Measurements from ENCODE around the gene ST8SIA5. TPM values are rescaled to one million over a fixed set of nuclear protein-coding genes. Genes with fewer than 3 reads are reported as not detected.

The ST8SIA5 gene
- total and polyA plus RNA-seq, 2 of the 13 experiments (the other 11 are each of a cell fraction or from before 2014, with no cell fraction given), result 0.07 to 0.20 TPM

- no peaks in the 10 kb centered on the region for H3K36me3 ChIP-seq (replicated peaks in 1 of 2; ENCODE audit: control insufficient read depth in 1 of 2, insufficient read depth in 2 of 2, low read length in 2 of 2)
- in situ Hi-C loops (cut with HindIII; ENCODE audit: extremely low pct_ligation_motif_present, low pct_unique_long_range_greater_than_20kb), result loop anchor here (5.0 to 10.0 kb wide), 3 partner anchors 97 to 515 kb away; no protein-coding TSS in a partner anchor
- no peak for TF ChIP-seq FOSL2 (CRISPR knock-in tag; IDR thresholded peaks at IDR 0.05)
- H3K27ac ChIP-seq (ENCODE audit: extremely low read length, insufficient read depth, low read length), result no peak overlapping the region
- BruUV-seq (replicated peaks), result no TSS peak
- ATAC-seq, result no peak
- FAIRE-seq, result no peak
- no peaks in the 10 kb centered on the region for H4K20me1 ChIP-seq (ENCODE audit: insufficient read depth, low read length)
- H3K79me2 ChIP-seq (ENCODE audit: insufficient read depth, low read length), result no peaks in the 10 kb centered on the region
- 38% methylated on average over 3 of the region's 3 CpGs for WGBS (ENCODE audit: low lambda C conversion rate)
- H3K27me3 ChIP-seq (ENCODE audit: control insufficient read depth in 1 of 2, insufficient read depth in 2 of 2, low read length in 2 of 2), result no peaks in the 10 kb centered on the region
- no peak for DNase-seq (ENCODE audit: low spot score)
- H3K4me1 ChIP-seq (ENCODE audit: insufficient read depth, low read length), result no peaks in the 10 kb centered on the region
- no peaks in the 10 kb centered on the region for H3K9me3 ChIP-seq (ENCODE audit: low read length)
- ChIA-PET CTCF (ENCODE audit: low intra/inter-chr PET ratio, low total read pairs) (interaction anchor here (1.8 kb wide), 1 partner anchor 104 kb away, joined by 25 read pairs; no protein-coding TSS in a partner anchor), POLR2A (no interaction called here)
- no peak overlapping the region for H3K4me3 ChIP-seq (replicated peaks in 1 of 3; ENCODE audit: insufficient read depth in 1 of 3, low read depth in 2 of 3, low read length in 3 of 3)
- no peak overlapping the region for H3K9ac ChIP-seq (ENCODE audit: insufficient read depth, low read depth, low read length)
- H2AFZ ChIP-seq (ENCODE audit: low read length), result no peak overlapping the region
- intact Hi-C loops (cut with micrococcal nuclease; ENCODE audit: unreplicated experiment), result no loop called here
- no peak overlapping the region for H3K4me2 ChIP-seq (ENCODE audit: low read depth, low read length)
These were observed 97.4 kb downstream of the ST8SIA5 start for GRCh38 chr18:46659484-46659883.

GRCh38 chr18:46657115-46657955, 99.5 kb downstream of the ST8SIA5 start, which contains the start of gene LOXHD1:
TSS of gene LOXHD1 (minus strand) at chr18:46657220. CDS start at chr18:46657033, 187 bp downstream.
- WGBS (ENCODE audit: low lambda C conversion rate), result 51% methylated on average over 13 of the region's 25 CpGs
- H3K36me3 ChIP-seq (replicated peaks in 1 of 2; ENCODE audit: control insufficient read depth in 1 of 2, insufficient read depth in 2 of 2, low read length in 2 of 2), result no peaks in the 10 kb centered on the region
- ATAC-seq, result peak; percentile 22; the same call in 2 of the 3 replicates
- no peak within 1 kb of the TSS for H2AFZ ChIP-seq (ENCODE audit: low read length)
- no peak within 1 kb of the TSS for H3K9ac ChIP-seq (ENCODE audit: insufficient read depth, low read depth, low read length)
- CTCF ChIA-PET (ENCODE audit: low intra/inter-chr PET ratio, low total read pairs), result interaction anchor here (1.2 to 1.8 kb wide), 3 partner anchors 102 to 509 kb away, joined by 7 to 25 read pairs (median 10); no protein-coding TSS in a partner anchor
- H3K79me2 ChIP-seq (ENCODE audit: insufficient read depth, low read length), result no peaks in the 10 kb centered on the region
- no peaks in the 10 kb centered on the region for H3K4me1 ChIP-seq (ENCODE audit: insufficient read depth, low read length)
- no peaks in the 10 kb centered on the region for H3K27me3 ChIP-seq (ENCODE audit: control insufficient read depth in 1 of 2, insufficient read depth in 2 of 2, low read length in 2 of 2)
- H4K20me1 ChIP-seq (ENCODE audit: insufficient read depth, low read length), result no peaks in the 10 kb centered on the region
- in situ Hi-C loops (cut with HindIII; ENCODE audit: extremely low pct_ligation_motif_present, low pct_unique_long_range_greater_than_20kb), result loop anchor here (5.0 to 10.0 kb wide), 3 partner anchors 95 to 513 kb away; no protein-coding TSS in a partner anchor
- H3K9me3 ChIP-seq (ENCODE audit: low read length), result no peaks in the 10 kb centered on the region
- intact Hi-C loops (cut with micrococcal nuclease; ENCODE audit: unreplicated experiment), result no loop called here
- H3K4me3 ChIP-seq (replicated peaks in 1 of 3; ENCODE audit: insufficient read depth in 1 of 3, low read depth in 2 of 3, low read length in 3 of 3), result no peak within 1 kb of the TSS
- FAIRE-seq, result no peak
- no peak within 1 kb of the TSS for H3K4me2 ChIP-seq (ENCODE audit: low read depth, low read length)
- BruUV-seq (replicated peaks), result no TSS peak
- POLR2A ChIA-PET, result no interaction called here
- H3K27ac ChIP-seq (ENCODE audit: extremely low read length, insufficient read depth, low read length), result no peak within 1 kb of the TSS
- no peak for DNase-seq (ENCODE audit: low spot score)
- TF ChIP-seq CCDC6 (CRISPR knock-in tag; IDR thresholded peaks at IDR 0.05) (no peak), CHCHD3 (CRISPR knock-in tag; IDR thresholded peaks at IDR 0.05) (no peak), ZFP41 (CRISPR knock-in tag; IDR thresholded peaks at IDR 0.05; ENCODE audit: borderline replicate concordance) (no peak), NFRKB (IDR thresholded peaks at IDR 0.05) (no peak), STAT6 (CRISPR knock-in tag; IDR thresholded peaks at IDR 0.05; ENCODE audit: borderline replicate concordance) (no peak), ZBTB34 (CRISPR knock-in tag; IDR thresholded peaks at IDR 0.05) (no peak), ARID2 (CRISPR knock-in tag; IDR thresholded peaks at IDR 0.05; ENCODE audit: borderline replicate concordance) (no peak), ZNF430 (CRISPR knock-in tag; IDR thresholded peaks at IDR 0.05) (no peak)
